ENCODE measurements around the gene ABCA13.

Gene ABCA13

DNA sequence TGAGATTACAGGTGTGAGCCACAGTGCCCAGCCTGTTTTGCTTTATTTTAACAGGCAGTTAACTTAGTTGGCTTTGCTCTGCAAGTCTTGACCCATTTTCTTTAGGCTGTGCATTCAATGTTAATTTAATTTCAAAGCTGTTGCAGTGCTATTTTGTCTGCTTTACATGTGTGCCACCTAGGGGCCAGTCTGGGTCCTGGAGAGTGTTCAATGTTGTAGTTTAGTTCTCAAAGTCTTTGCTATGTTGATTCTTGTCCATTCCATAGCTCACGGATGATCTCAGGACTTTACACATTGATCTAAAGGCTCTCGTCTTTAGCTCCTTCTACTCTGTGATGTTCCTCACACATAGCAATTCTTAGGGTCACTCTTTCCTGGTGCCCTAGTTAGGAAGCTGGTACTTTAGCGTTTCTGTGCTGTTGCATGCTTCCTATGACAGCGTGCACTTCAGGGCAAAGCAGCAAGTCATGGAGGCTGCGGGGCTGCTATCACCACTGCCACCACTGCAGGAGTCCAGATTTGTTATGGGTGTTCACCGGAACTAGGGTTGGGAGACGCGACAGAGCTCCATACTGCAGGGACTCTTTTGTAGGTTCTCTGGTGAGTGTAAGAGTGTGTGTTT lies 16.4 kb upstream of the ABCA13 start:
- TF ChIP-seq, protein P1, sequence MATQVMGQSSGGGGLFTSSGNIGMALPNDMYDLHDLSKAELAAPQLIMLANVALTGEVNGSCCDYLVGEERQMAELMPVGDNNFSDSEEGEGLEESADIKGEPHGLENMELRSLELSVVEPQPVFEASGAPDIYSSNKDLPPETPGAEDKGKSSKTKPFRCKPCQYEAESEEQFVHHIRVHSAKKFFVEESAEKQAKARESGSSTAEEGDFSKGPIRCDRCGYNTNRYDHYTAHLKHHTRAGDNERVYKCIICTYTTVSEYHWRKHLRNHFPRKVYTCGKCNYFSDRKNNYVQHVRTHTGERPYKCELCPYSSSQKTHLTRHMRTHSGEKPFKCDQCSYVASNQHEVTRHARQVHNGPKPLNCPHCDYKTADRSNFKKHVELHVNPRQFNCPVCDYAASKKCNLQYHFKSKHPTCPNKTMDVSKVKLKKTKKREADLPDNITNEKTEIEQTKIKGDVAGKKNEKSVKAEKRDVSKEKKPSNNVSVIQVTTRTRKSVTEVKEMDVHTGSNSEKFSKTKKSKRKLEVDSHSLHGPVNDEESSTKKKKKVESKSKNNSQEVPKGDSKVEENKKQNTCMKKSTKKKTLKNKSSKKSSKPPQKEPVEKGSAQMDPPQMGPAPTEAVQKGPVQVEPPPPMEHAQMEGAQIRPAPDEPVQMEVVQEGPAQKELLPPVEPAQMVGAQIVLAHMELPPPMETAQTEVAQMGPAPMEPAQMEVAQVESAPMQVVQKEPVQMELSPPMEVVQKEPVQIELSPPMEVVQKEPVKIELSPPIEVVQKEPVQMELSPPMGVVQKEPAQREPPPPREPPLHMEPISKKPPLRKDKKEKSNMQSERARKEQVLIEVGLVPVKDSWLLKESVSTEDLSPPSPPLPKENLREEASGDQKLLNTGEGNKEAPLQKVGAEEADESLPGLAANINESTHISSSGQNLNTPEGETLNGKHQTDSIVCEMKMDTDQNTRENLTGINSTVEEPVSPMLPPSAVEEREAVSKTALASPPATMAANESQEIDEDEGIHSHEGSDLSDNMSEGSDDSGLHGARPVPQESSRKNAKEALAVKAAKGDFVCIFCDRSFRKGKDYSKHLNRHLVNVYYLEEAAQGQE (IDR thresholded peaks at IDR 0.05; ENCODE audit: insufficient replicate concordance, low read depth) = no peak
- TF ChIP-seq, protein P2, sequence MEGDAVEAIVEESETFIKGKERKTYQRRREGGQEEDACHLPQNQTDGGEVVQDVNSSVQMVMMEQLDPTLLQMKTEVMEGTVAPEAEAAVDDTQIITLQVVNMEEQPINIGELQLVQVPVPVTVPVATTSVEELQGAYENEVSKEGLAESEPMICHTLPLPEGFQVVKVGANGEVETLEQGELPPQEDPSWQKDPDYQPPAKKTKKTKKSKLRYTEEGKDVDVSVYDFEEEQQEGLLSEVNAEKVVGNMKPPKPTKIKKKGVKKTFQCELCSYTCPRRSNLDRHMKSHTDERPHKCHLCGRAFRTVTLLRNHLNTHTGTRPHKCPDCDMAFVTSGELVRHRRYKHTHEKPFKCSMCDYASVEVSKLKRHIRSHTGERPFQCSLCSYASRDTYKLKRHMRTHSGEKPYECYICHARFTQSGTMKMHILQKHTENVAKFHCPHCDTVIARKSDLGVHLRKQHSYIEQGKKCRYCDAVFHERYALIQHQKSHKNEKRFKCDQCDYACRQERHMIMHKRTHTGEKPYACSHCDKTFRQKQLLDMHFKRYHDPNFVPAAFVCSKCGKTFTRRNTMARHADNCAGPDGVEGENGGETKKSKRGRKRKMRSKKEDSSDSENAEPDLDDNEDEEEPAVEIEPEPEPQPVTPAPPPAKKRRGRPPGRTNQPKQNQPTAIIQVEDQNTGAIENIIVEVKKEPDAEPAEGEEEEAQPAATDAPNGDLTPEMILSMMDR (IDR thresholded peaks at IDR 0.05; ENCODE audit: insufficient read depth, low read length) = peak; percentile 40
- no peaks in the 10 kb centered on the region for H3K27me3 ChIP-seq (ENCODE audit: insufficient read depth, poor library complexity, severe bottlenecking)
- no peak overlapping the region for H3K27ac ChIP-seq (replicated peaks)
- no peak overlapping the region for H3K4me3 ChIP-seq (replicated peaks; ENCODE audit: insufficient read depth, low read length)
- peak in 1 of 2 experiments; percentile 34 for DNase-seq (ENCODE audit: low read depth in 1 of 2, low spot score in 1 of 2)

DNA sequence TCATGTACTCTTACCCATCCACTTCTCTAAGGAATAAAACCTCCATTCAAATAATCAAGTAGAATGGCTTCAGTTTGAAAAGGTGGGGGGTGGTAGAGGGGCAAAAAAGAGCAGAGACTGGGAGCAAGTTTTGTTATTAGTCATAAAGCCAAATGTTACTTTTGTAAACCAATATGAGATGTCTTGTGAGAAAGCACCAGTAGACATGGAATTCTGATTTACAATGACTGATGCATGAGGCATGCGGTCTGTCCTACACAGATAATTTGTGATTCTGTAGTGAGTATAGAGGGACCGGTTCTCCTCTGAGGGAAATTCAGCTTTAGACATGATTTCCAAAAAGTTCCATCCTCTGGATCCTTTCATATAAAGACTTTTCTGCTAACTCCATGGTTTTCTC lies 12.9 kb upstream of the ABCA13 start:
- H3K27me3 ChIP-seq (ENCODE audit: insufficient read depth, poor library complexity, severe bottlenecking) = no peaks in the 10 kb centered on the region
- no peak for DNase-seq (ENCODE audit: low read depth in 1 of 2, low spot score in 1 of 2)
- TF ChIP-seq GABPA (IDR thresholded peaks at IDR 0.05; ENCODE audit: low read depth) (no peak), POLR2AphosphoS5 (IDR thresholded peaks at IDR 0.05; ENCODE audit: low read depth) (no peak)
- no peak overlapping the region for H3K27ac ChIP-seq (replicated peaks)
- no peak overlapping the region for H3K4me3 ChIP-seq (replicated peaks; ENCODE audit: insufficient read depth, low read length)

DNA sequence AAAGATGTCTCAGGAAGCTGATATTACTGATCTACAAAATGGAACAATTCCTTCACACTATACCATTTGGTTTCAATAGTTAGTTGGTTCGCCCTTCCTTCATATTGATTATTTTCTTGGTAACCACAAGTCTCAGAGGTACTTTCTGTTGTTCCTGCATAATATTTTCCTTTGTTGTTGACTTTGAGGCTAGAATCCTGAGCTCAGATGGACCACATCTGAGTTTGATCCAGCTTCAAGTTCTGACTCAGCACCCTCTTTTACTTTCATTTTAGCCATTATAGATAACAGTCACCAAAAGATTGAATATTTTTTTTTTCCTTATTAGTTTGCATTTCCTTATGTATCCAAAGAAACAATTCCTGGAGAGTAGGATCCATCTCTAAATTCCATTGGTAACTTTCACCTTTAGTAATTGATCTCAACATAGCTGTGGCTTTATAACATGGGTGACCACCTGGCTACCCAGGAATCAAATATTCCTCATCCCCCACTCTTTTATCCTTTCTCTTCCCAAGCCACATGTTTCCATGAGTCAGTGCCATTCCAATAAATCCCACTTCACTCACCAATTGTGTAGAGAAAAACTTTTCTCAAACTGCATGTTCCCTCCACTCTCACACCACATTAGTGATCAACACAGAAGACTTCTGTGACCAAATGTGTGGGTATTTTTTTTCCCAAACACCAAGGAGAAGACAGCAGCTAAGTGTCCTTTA lies 9.7 kb upstream of the ABCA13 start:
- H3K27me3 ChIP-seq (ENCODE audit: insufficient read depth, poor library complexity, severe bottlenecking) = peaks cover 2% of the 10 kb centered on the region
- no peak for DNase-seq (ENCODE audit: low read depth in 1 of 2, low spot score in 1 of 2)
- H3K27ac ChIP-seq (replicated peaks) = no peak overlapping the region
- TF ChIP-seq SPI1 (IDR thresholded peaks at IDR 0.05; ENCODE audit: borderline replicate concordance, low read depth) (no peak), POLR2AphosphoS5 (IDR thresholded peaks at IDR 0.05; ENCODE audit: low read depth) (no peak), GABPA (IDR thresholded peaks at IDR 0.05; ENCODE audit: low read depth) (no peak)
- TF ChIP-seq, protein P1 (IDR thresholded peaks at IDR 0.05; ENCODE audit: insufficient replicate concordance, low read depth) = no peak
- TF ChIP-seq, protein P2 (IDR thresholded peaks at IDR 0.05; ENCODE audit: insufficient read depth, low read length) = no peak
- no peak overlapping the region for H3K4me3 ChIP-seq (replicated peaks; ENCODE audit: insufficient read depth, low read length)

DNA sequence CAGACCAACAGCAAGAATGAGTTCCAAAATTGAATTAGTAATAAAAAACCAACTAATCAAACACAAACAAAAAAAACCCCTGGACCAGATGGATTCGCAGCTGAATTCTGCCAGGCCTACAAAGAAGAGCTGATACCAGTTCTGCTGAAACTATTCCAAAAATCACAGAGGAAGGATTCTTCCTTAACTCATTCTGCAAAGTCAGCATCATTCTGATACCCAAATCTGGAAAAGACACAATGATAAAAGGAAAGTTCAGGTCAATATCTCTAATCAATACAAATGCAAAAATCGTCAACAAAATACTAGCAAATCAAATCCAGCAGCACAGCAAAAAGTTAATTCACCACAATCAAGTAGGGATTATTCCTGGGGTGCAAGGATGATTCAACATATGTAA lies 6.1 kb upstream of the ABCA13 start:
- DNase-seq (ENCODE audit: low read depth in 1 of 2, low spot score in 1 of 2) = no peak
- TF ChIP-seq SPI1 (IDR thresholded peaks at IDR 0.05; ENCODE audit: borderline replicate concordance, low read depth) (no peak), POLR2AphosphoS5 (IDR thresholded peaks at IDR 0.05; ENCODE audit: low read depth) (no peak), GABPA (IDR thresholded peaks at IDR 0.05; ENCODE audit: low read depth) (no peak)
- TF ChIP-seq, protein P2 (IDR thresholded peaks at IDR 0.05; ENCODE audit: insufficient read depth, low read length) = no peak
- TF ChIP-seq, protein P1 (IDR thresholded peaks at IDR 0.05; ENCODE audit: insufficient replicate concordance, low read depth) = no peak
- Histone ChIP-seq H3K4me3 (replicated peaks; ENCODE audit: insufficient read depth, low read length) (no peak overlapping the region), H3K27ac (replicated peaks) (no peak overlapping the region), H3K27me3 (ENCODE audit: insufficient read depth, poor library complexity, severe bottlenecking) (peaks cover 2% of the 10 kb centered on the region)
